Panc1 (cell line): Measurements from ENCODE around the gene IPO5. TPM values are rescaled to one million over a fixed set of nuclear protein-coding genes. Genes with fewer than 3 reads are reported as not detected.

Experiments used
- ATAC-seq: fragments of 200-7000 bp; cut with Tn5 transposase; 2 replicates; pipeline ENCODE4 v1.9.1; 2020; ENCODE audit warnings: mild to moderate bottlenecking, moderate library complexity
- BruUV-seq: library from RNA; stranded (reverse); fragments of 400-500 nt; replicated peaks from 2 replicates; lab custom pipeline; 2021; lab: Mats Ljungman, UMichigan
- CTCF ChIA-PET: fragments of 300-600 bp; sonication (Branson Sonifier 250); formaldehyde crosslinking; loops from one replicate; lab custom pipeline; 2022; ENCODE audit warnings: antibody characterized with exemption; lab: Charles Lee
- POLR2A ChIA-PET: fragments of 300-600 bp; sonication (Branson Sonifier 250); formaldehyde crosslinking; loops from one replicate; lab custom pipeline; 2022; ENCODE audit warnings: antibody characterized with exemption; lab: Charles Lee
- DNase-seq: peaks from one replicate; pipeline ENCODE4 v3.0.0-alpha.2; 2010; ENCODE audit warnings: low read depth, low spot score
- H3K27ac ChIP-seq: 2 replicates; pipeline ENCODE4 v1.5.1; 2011; ENCODE audit warnings: mild to moderate bottlenecking, low read length, inconsistent platforms
- H3K27me3 ChIP-seq: fragments of 200-500 bp; sonication (Bioruptor generic); 2 replicates; pipeline ENCODE4 v1.6.0; 2014; ENCODE audit warnings: low read length, inconsistent platforms; ENCODE audit not compliant: control insufficient read depth, insufficient read depth
- H3K36me3 ChIP-seq: fragments of 200-500 bp; sonication (Bioruptor generic); 2 replicates; pipeline ENCODE4 v1.5.1; 2014; ENCODE audit warnings: inconsistent platforms, mild to moderate bottlenecking, low read length, moderate library complexity; ENCODE audit not compliant: control insufficient read depth, insufficient read depth
- H3K4me1 ChIP-seq: 2 replicates; pipeline ENCODE4 v1.5.1; 2011; ENCODE audit warnings: inconsistent platforms, mild to moderate bottlenecking, low read length, moderate library complexity; ENCODE audit not compliant: control insufficient read depth, insufficient read depth
- H3K4me3 ChIP-seq, 2 experiments: 2 replicates each; pipeline ENCODE4 v1.5.1; 2011 to 2012; ENCODE audit warnings: low read depth in 2 of 2, low read length in 2 of 2, mild to moderate bottlenecking in 2 of 2, inconsistent platforms in 1 of 2, moderate library complexity in 1 of 2
- H3K9me3 ChIP-seq: fragments of 200-500 bp; sonication (Bioruptor generic); 2 replicates; pipeline ENCODE4 v1.5.1; 2014; ENCODE audit warnings: low read depth, mild to moderate bottlenecking, inconsistent platforms, low read length, moderate library complexity; ENCODE audit not compliant: control insufficient read depth, insufficient read depth
- POLR2AphosphoS5 ChIP-seq: IDR thresholded peaks from 2 replicates; pipeline ENCODE4 v1.6.1; 2012; ENCODE audit warnings: mild to moderate bottlenecking, low read depth, low read length, moderate library complexity
- SIN3A ChIP-seq: IDR thresholded peaks from 2 replicates; pipeline ENCODE4 v1.6.1; 2012; ENCODE audit warnings: low read depth, mild to moderate bottlenecking, low read length, moderate library complexity, borderline replicate concordance; ENCODE audit not compliant: insufficient read depth
- TCF7L2 ChIP-seq: IDR thresholded peaks from 2 replicates; pipeline ENCODE4 v1.6.1; 2011; ENCODE audit warnings: mild to moderate bottlenecking, low read depth, low read length, inconsistent platforms
- in situ Hi-C: cut with HindIII; loops from 2 replicates; pipeline ENCODE4 v1.10.0; 2016; ENCODE audit warnings: low sequenced_read_pairs, low pct_unique_long_range_greater_than_20kb
- intact Hi-C: fragments of 100-400 bp; cut with micrococcal nuclease; formaldehyde crosslinking; loops from one replicate; pipeline ENCODE4 v1.10.0; 2022; ENCODE audit not compliant: unreplicated experiment
- total RNA-seq: library from RNA; stranded (reverse); gene quantifications from one replicate; pipeline ENCODE4 v1.2.1, GENCODE V29; 2021; ENCODE audit not compliant: unreplicated experiment
- TF ChIP-seq, protein P1 (sequence below): fragments of 450-650 bp; IDR thresholded peaks from 2 replicates; pipeline ENCODE4 v1.5.1; 2017; ENCODE audit warnings: mild to moderate bottlenecking
- TF ChIP-seq, protein P2 (sequence below), 2 experiments: IDR thresholded peaks; 2 replicates each; pipeline ENCODE4 v1.6.1; 2011 to 2012; ENCODE audit warnings: low read depth in 2 of 2, control low read depth in 1 of 2, low read length in 1 of 2, mild to moderate bottlenecking in 1 of 2, moderate library complexity in 1 of 2; ENCODE audit not compliant: insufficient read depth in 1 of 2

The IPO5 gene
- total RNA-seq, 1 experiment from 2014 or later: 122 TPM

DNA sequence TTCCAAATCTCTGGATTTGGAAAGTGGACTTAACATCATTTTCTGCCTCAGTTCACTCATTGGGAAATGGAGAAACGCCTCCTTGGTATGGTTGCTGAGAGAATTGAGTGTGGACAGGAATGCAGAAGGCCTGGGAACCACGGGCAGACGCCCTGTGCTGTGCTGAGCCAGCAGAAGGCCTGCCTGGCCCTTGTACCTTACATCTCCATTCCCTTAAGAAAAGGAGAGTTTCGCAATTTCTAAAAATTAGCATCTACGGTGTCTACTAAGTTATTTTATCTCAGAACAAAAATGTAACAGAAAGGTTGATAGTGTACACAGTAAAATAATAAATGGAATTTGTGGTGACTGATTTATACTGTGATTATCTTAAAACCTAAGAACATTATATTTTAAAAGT is 78.7 kb downstream of the IPO5 start:
- ChIA-PET POLR2A (no interaction called here), CTCF (no interaction called here)
- Histone ChIP-seq H3K9me3 (no peaks in the 10 kb centered on the region), H3K4me1 (no peaks in the 10 kb centered on the region), H3K4me3 (no peak overlapping the region), H3K27ac (no peak overlapping the region), H3K27me3 (no peaks in the 10 kb centered on the region), H3K36me3 (no peaks in the 10 kb centered on the region)
- TF ChIP-seq TCF7L2 (no peak), POLR2AphosphoS5 (no peak), SIN3A (no peak)
- TF ChIP-seq, protein P1, sequence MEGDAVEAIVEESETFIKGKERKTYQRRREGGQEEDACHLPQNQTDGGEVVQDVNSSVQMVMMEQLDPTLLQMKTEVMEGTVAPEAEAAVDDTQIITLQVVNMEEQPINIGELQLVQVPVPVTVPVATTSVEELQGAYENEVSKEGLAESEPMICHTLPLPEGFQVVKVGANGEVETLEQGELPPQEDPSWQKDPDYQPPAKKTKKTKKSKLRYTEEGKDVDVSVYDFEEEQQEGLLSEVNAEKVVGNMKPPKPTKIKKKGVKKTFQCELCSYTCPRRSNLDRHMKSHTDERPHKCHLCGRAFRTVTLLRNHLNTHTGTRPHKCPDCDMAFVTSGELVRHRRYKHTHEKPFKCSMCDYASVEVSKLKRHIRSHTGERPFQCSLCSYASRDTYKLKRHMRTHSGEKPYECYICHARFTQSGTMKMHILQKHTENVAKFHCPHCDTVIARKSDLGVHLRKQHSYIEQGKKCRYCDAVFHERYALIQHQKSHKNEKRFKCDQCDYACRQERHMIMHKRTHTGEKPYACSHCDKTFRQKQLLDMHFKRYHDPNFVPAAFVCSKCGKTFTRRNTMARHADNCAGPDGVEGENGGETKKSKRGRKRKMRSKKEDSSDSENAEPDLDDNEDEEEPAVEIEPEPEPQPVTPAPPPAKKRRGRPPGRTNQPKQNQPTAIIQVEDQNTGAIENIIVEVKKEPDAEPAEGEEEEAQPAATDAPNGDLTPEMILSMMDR: no peak
- TF ChIP-seq, protein P2, sequence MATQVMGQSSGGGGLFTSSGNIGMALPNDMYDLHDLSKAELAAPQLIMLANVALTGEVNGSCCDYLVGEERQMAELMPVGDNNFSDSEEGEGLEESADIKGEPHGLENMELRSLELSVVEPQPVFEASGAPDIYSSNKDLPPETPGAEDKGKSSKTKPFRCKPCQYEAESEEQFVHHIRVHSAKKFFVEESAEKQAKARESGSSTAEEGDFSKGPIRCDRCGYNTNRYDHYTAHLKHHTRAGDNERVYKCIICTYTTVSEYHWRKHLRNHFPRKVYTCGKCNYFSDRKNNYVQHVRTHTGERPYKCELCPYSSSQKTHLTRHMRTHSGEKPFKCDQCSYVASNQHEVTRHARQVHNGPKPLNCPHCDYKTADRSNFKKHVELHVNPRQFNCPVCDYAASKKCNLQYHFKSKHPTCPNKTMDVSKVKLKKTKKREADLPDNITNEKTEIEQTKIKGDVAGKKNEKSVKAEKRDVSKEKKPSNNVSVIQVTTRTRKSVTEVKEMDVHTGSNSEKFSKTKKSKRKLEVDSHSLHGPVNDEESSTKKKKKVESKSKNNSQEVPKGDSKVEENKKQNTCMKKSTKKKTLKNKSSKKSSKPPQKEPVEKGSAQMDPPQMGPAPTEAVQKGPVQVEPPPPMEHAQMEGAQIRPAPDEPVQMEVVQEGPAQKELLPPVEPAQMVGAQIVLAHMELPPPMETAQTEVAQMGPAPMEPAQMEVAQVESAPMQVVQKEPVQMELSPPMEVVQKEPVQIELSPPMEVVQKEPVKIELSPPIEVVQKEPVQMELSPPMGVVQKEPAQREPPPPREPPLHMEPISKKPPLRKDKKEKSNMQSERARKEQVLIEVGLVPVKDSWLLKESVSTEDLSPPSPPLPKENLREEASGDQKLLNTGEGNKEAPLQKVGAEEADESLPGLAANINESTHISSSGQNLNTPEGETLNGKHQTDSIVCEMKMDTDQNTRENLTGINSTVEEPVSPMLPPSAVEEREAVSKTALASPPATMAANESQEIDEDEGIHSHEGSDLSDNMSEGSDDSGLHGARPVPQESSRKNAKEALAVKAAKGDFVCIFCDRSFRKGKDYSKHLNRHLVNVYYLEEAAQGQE (IDR thresholded peaks at IDR 0.05; ENCODE audit: insufficient read depth in 1 of 2, low read depth in 2 of 2, low read length in 1 of 2): no peak
- BruUV-seq: no TSS peak
- intact Hi-C loops (loop anchor here (10.0 kb wide), 1 partner anchor 403 kb away; no protein-coding TSS in a partner anchor), in situ Hi-C loops (no loop called here)
- DNase-seq (no peak), ATAC-seq (no peak)

DNA sequence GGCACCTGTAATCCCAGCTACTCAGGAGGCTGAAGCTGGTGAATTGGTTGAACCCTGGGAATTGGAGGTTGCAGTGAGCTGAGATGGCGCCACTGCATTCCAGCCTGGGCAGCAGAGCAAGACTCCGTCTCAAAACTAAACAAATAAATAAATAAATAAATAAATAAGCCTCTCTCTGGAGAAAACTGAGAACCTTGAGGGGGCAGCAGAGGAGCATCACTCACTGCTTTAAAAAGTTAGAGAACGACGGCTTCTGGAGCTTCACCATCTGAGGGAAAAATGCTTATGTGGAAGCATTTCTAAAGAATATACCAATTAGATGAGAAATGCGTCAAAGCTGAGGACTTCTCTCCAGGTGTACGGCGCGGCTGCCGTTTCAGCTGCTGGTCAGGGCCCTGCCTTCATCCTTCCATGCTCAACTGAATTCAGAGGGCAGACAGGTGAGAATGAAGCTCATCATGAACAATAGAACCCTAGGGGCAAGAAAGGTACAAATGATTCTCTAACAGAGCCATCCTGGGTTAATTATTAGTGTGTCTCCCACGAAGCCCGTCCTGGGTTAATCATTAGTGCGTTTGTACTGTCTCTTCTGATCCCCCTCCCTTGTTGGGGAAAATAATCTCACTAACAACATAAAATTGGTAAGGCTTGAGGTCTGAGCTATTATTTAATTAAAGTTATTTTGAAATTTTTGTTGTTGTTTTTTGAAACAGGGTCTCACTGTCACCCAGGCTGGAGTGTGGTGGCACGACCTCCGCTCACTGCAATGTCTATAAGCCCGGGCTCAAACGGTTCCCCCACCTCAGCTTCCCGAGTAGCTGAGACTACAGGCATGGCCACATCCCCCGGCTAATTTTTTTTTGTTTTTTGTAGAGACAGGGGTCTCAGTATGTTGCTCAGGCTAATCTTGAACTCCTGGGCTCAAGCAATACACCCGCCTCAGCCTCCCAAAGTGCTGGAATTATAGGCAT is 80.1 kb downstream of the IPO5 start:
- in situ Hi-C loops: no loop called here

More for the DNA sequence above, 80.1 kb downstream of the IPO5 start:
- Histone ChIP-seq H3K4me1 (no peaks in the 10 kb centered on the region), H3K36me3 (no peaks in the 10 kb centered on the region), H3K9me3 (no peaks in the 10 kb centered on the region), H3K27ac (no peak overlapping the region), H3K27me3 (no peaks in the 10 kb centered on the region), H3K4me3 (no peak overlapping the region)
- BruUV-seq: no TSS peak
- intact Hi-C loops: loop anchor here (10.0 kb wide), 1 partner anchor 401 kb away; no protein-coding TSS in a partner anchor
- DNase-seq (no peak), ATAC-seq (peak; percentile 68; the same call in 1 of the 2 replicates)
- TF ChIP-seq, protein P2 (IDR thresholded peaks at IDR 0.05; ENCODE audit: insufficient read depth in 1 of 2, low read depth in 2 of 2, low read length in 1 of 2): no peak
- no peak for TF ChIP-seq SIN3A
- TF ChIP-seq, protein P1: peak; percentile 52
- ChIA-PET POLR2A (interaction anchor here (0.6 kb wide), 1 partner anchor 423 kb away, joined by 3 read pairs; no protein-coding TSS in a partner anchor), CTCF (interaction anchor here (0.6 to 0.9 kb wide), 2 partner anchors 72 to 114 kb away, joined by 3 to 4 read pairs; no protein-coding TSS in a partner anchor)
